GM19395 (cell line): ENCODE measurements around the gene CCER1.

ENCODE experiments used
- ATAC-seq: cut with Tn5 transposase; IDR thresholded peaks from one replicate; pipeline ENCODE4 v1.9.1; 2021; ENCODE audit warnings: mild to moderate bottlenecking, moderate library complexity; ENCODE audit not compliant: unreplicated experiment

Gene CCER1

DNA sequence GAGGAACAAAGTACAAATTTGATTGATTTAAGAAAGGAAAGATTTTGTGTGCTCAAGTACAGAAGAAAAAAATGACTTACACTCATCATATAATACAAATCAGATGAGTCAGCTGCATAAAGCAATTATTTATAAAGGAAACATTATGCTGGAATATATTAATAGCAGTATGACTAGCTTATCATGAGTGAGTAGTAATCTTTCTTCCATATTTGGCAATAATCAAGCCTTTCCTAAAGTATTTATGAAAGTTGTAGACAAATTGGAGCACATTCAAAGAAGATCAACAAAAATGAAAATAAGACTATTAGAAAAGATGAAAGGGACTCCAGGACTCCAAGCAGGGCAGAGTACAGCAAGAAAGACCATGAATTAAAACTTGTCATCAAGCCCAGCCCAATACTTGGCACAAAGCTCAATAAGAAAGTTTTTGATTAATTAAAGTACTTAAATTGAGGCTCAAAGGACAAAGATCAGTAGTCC, 32.8 kb downstream of the CCER1 start:
- no peak for ATAC-seq

DNA sequence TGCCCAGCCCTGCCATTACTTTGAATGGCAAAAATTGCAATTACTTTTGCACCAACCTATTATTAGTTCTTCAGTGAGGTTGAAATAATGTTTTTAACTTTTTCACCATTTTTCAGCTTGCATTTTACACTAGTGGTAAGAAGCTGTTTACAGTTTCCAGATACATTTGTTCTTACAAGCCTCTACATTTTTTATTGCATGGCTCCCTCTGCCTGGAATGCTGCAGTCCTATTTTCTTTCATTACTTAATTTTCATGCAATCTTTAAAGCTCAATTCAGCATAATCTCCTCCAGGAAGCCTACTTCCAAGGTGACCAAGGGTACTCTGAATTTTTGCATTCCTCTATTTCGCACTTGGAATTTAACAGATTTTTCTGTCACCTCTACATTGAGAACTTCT, 33.4 kb downstream of the CCER1 start:
- no peak for ATAC-seq

DNA sequence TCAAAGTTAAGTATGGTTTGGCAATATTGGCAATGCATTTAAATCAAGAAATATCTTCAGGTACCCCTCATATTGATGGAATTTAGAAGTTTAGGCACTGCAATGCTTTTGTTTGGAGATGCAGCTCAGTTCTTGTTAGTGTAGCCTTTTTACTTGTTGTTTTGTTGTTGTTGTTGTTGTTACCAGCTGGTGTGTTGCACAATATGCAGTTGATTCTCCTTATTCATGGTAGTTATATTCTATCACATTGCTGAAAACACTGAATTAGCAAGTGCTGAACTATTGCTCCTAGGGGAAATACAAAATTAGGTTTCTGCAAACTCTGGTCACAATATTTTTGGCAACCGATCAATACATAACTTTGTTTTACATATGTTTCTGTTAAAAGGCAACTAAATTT, 34.8 kb downstream of the CCER1 start:
- no peak for ATAC-seq

DNA sequence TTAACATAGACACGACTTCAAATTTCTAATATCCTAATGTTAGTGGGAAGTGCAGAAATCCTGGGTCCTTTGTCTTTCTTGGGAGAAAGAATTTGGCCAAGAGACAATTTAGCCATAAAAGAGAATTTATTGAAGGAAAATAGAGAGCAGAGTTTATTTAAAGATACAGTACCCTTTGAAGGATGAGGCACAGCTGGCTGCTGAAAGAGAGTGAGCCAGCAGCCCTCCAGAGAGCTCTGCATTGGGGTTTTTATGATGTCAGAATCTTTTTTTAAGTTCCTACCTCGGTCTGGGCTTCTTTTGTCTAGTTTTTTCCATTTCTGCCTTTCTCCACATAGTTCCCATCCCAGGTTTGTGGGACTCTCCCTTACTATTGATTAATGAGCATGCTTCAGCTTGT, 37.5 kb downstream of the CCER1 start:
- no peak for ATAC-seq

DNA sequence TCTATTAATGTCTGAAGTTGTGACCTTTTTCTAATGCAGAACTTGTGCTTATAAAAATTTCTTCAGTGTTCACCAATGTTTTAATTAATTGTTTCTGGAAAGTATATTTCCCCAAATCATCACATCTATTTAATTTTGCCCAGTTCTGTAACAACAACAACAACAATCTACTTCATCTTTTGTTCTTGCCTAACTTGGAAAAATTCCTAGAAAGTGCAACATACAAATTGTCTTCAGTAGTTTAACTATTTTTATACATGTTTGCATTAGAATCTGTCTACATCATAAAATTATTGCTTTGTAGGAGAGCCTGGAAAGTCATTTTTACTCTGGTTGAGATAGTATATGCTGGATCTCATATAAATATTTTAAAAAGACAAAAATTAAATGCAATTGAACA, 38.5 kb downstream of the CCER1 start:
- ATAC-seq = no peak

DNA sequence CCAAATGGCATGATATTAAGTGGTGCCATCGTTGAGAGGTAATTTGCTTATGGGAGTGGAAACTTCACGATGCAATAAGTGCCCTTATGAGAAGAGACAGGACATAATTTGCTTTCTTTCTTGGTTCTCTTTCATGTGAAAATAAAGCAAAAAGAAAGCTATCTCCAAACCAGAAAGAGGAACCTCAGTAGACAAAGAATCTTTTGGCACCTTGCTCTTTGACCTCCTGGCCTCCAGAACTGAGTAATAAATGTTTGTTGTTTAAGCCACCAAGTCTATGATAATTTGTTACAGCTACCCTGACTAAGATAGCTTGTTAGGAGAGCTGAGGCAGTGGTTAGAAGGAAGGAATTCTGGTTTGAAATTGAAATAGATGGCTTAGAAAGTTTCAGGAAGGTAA, 39.6 kb downstream of the CCER1 start:
- no peak for ATAC-seq

DNA sequence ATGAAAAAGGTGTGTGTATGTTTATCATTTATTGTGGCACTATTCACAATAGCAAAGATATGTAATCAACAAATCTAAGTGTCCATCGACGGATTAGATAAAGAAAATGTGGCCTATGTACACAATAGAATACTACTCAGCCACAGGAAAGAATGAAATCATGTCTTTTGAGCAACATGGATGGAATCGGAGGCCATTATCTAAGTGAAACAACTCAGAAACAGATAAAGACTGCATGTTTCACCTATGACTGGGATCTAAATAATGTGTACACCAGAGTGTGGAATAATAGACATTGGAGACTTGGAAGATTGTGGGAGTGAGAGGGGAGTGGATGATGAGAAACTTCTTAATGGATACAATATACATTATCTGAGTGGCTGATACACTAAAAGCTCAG, 44.0 kb downstream of the CCER1 start:
- ATAC-seq = no peak

DNA sequence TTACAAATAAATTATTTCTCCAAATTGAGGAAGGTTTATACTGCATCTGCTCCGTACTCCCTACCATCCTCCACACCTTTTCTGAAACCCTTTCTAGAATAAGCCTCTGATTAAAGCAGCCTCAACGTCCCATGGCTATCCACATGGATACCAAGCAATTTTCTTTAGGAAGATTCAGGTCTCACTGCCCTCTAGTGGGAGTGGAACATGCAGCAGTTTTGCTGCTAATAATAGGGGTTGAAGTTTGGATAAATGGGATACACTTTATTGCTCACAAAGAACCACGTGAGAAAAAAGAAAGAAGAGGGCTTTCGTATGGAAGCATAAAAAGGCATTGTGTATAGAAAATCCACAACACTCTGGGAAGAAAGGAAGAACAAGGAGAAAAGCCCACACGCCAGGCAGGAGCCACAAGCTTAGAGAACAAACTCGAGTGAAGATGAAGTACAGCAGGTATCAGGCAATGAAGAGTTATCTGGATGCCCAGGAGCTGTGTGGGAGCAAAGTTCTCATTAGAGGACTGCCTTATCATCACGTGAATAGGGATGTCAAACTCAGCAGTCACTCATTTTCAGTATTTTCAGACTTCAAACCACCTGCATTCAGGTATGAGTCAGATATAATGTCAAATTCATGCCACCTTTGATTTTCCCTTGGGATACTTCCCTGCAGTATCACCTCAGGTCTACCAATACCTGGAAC, 45.8 kb downstream of the CCER1 start:
- no peak for ATAC-seq

DNA sequence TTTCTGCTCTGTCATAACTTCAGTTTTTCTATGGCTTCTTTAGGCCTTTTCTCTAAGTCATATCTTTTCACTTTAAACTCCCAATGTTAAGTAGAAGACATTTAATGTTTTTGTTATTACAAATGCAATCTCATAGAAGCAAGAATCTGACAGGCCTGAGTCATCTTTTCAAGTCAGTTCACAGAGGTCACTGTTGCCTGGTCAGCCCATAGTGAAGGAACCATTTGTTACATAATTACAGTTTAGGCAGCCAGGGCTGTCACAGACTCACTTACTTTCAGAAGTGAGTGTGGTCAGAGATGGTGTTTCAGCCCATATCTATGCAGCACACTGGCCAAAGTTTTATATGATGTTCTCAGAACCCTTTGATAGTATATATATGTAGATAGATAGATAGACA, 46.5 kb downstream of the CCER1 start:
- no peak for ATAC-seq

DNA sequence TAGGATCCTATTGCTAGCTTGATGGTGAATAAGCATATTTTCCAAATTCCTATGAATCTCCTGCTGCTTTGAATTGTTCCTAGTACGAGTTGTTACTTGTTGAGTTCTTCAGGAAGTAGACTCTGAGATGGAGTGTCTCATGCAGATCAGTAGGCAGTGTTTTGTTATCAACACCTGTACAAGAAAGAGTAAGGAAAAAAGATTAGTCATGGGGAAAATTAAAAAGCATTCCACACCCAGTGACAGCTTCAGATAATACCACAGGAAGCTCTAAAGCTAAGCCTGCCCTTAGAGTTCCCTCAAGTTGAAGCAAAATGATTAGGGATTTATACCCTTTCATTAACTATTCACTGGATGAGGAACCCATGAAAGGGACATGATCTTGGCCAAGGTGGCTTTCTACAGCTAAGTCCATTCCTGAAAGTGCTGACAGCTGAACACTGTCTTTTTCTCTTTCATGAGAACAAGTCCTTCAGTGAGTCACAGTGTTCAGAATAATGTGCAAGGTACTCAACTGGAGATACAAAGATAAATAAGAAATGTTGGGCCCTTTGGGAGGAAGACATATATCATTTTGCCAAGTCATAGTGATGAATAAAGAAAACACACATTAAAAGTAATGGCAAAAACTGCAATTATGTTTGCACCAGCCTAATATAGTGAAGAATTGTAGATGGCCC, 49.1 kb downstream of the CCER1 start:
- no peak for ATAC-seq

DNA sequence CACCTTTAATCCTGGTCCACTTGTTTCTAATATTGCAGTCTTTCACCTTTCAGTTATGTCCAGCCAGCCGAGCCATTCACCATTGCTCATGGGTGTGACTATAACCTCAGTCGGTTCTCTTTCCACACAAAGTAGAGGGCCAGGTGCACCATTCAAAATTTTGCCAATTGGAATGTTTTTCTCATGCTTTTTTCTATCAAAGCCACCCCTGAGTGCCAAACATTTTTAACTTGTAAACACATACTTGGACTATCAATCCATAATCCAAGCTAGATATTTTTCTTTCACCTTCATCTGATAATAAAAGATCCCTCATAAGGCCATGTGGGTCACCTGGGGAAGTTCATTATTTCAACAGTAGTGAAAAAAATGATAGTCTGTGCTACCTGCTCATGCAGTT, 52.4 kb downstream of the CCER1 start:
- ATAC-seq = no peak
